Activated T-helper 17 cell treated with anti-CD3 and anti-CD28 coated beads, Interleukin-2, amount 50 U/mL, for 72 hours (primary cell): ENCODE measurements around the gene ZNF407. TPM values are rescaled to one million over a fixed set of nuclear protein-coding genes. Genes with fewer than 3 reads are reported as not detected.

Source experiments
- ATAC-seq: fragments of 150-1000 bp; cut with Tn5 transposase; replicated peaks from 2 replicates; pipeline ENCODE4 v1.10.0; 2021; ENCODE audit warnings: mild to moderate bottlenecking, moderate library complexity
- H3K27ac Mint-ChIP-seq: one replicate; pipeline ENCODE4 v1.8.0; 2022; ENCODE audit warnings: mixed read lengths
- H3K27me3 Mint-ChIP-seq: one replicate; pipeline ENCODE4 v1.8.0; 2022; ENCODE audit warnings: mixed read lengths
- H3K36me3 Mint-ChIP-seq: one replicate; pipeline ENCODE4 v1.8.0; 2022; ENCODE audit warnings: low read depth, mild to moderate bottlenecking, mixed read lengths
- H3K4me1 Mint-ChIP-seq: one replicate; pipeline ENCODE4 v1.8.0; 2022; ENCODE audit warnings: mixed read lengths
- H3K4me3 Mint-ChIP-seq: one replicate; pipeline ENCODE4 v1.8.0; 2022; ENCODE audit warnings: mild to moderate bottlenecking, mixed read lengths
- H3K9me3 Mint-ChIP-seq: one replicate; pipeline ENCODE4 v1.8.0; 2022; ENCODE audit warnings: mixed read lengths
- total RNA-seq, 2 donors: library from RNA; stranded (reverse); gene quantifications; one replicate each; pipeline ENCODE4 v1.2.3, GENCODE V29; 2022

Gene ZNF407
- total RNA-seq, 2 donors from 2014 or later: 17.9 to 22.5 TPM

- Mint-ChIP-seq H3K36me3 (no peaks in the 10 kb centered on the region), H3K4me1 (peaks cover 7% of the 10 kb centered on the region), H3K4me3 (no peak overlapping the region), H3K27ac (no peak overlapping the region), H3K27me3 (no peaks in the 10 kb centered on the region), H3K9me3 (no peaks in the 10 kb centered on the region)
- ATAC-seq: no peak
These were observed 28.6 kb downstream of the ZNF407 start for GRCh38 chr18:74626049-74626874.

GRCh38 chr18:74630804-74631203 is 33.1 kb downstream of the ZNF407 start:
- no peak for ATAC-seq
- Mint-ChIP-seq H3K36me3 (peaks cover 42% of the 10 kb centered on the region), H3K9me3 (no peaks in the 10 kb centered on the region), H3K27me3 (no peaks in the 10 kb centered on the region), H3K4me3 (peak overlapping the region; percentile 65), H3K27ac (peak overlapping the region; percentile 81), H3K4me1 (peaks cover 34% of the 10 kb centered on the region)

- Mint-ChIP-seq H3K4me3 (peak overlapping the region; percentile 65), H3K36me3 (peaks cover 42% of the 10 kb centered on the region), H3K9me3 (no peaks in the 10 kb centered on the region), H3K27me3 (no peaks in the 10 kb centered on the region), H3K4me1 (peaks cover 34% of the 10 kb centered on the region), H3K27ac (peak overlapping the region; percentile 81)
- no peak for ATAC-seq
These were observed 33.5 kb downstream of the ZNF407 start for GRCh38 chr18:74631212-74631611.

- peak; percentile 52 for ATAC-seq
- Mint-ChIP-seq H3K4me1 (peaks cover 34% of the 10 kb centered on the region), H3K4me3 (peak overlapping the region; percentile 65), H3K9me3 (no peaks in the 10 kb centered on the region), H3K36me3 (peaks cover 42% of the 10 kb centered on the region), H3K27me3 (no peaks in the 10 kb centered on the region), H3K27ac (peak overlapping the region; percentile 81)
These were observed 34.1 kb downstream of the ZNF407 start for GRCh38 chr18:74631623-74632350.

DNA sequence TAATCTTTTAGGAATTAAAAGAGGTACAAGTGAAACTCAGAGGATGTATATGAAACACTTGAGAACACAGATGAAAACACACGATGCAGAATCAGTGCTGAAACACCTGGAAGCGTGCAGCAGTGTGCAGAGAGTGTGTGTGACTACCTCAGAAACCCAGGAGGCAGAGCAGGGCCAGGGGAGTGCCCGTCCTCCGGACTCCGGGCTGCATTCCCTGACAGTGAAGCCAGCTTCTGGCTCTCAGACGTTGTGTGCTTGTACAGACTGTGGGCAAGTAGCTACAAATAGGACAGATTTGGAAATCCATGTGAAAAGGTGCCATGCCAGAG is 34.6 kb downstream of the ZNF407 start:
- Mint-ChIP-seq H3K4me3 (peak overlapping the region; percentile 65), H3K27ac (peak overlapping the region; percentile 81)

DNA sequence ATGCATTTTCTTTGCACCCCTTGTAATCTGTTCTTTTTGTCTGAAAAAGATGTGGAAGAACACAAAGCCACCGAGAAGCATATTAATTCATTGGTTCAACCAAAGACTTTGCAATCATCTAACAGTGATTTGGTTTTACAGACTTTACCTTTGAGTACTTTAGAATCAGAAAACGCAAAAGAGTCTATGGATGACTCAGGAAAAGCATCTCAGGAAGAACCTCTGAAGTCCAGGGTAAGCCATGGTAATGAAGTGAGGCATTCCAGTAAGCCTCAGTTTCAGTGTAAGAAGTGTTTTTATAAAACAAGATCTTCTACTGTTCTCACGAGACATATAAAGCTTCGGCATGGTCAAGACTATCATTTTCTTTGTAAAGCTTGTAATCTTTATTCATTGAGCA is 35.2 kb downstream of the ZNF407 start:
- Mint-ChIP-seq H3K27me3 (no peaks in the 10 kb centered on the region), H3K36me3 (peaks cover 46% of the 10 kb centered on the region), H3K9me3 (no peaks in the 10 kb centered on the region), H3K27ac (no peak overlapping the region), H3K4me3 (peak overlapping the region; percentile 65), H3K4me1 (peaks cover 34% of the 10 kb centered on the region)
- ATAC-seq: peak; percentile 21

More for the DNA sequence above, 34.6 kb downstream of the ZNF407 start:
- Mint-ChIP-seq H3K9me3 (no peaks in the 10 kb centered on the region), H3K36me3 (peaks cover 42% of the 10 kb centered on the region), H3K4me1 (peaks cover 34% of the 10 kb centered on the region), H3K27me3 (no peaks in the 10 kb centered on the region)
- ATAC-seq: no peak

DNA sequence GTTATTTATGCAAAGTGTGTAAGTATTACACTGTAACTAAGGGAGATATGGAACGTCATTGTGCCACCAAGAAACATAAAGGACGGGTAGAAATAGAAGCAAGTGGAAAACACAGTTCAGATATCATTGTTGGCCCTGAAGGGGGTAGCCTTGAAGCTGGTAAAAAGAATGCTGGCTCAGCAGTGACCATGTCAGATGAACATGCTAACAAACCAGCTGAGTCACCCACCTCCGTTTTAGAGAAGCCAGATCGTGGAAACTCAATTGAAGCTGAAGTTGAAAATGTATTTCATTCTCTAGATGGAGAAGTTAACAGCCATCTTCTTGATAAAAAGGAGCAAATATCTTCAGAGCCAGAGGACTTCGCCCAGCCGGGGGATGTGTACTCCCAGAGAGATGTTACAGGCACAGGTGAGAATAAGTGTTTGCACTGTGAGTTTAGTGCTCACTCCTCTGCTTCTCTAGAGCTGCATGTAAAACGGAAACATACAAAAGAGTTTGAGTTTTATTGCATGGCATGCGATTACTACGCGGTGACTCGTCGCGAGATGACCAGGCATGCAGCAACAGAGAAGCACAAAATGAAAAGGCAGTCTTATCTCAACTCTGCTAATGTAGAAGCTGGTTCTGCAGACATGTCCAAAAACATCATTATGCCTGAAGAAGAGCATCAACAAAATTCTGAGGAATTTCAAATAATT is 36.1 kb downstream of the ZNF407 start:
- Mint-ChIP-seq H3K27ac (no peak overlapping the region), H3K4me3 (no peak overlapping the region), H3K36me3 (peaks cover 56% of the 10 kb centered on the region), H3K9me3 (no peaks in the 10 kb centered on the region), H3K27me3 (no peaks in the 10 kb centered on the region), H3K4me1 (peaks cover 38% of the 10 kb centered on the region)
- ATAC-seq: peak; percentile 21

GRCh38 chr18:74635224-74635975 is 37.7 kb downstream of the ZNF407 start:
- ATAC-seq: no peak
- Mint-ChIP-seq H3K4me1 (peaks cover 38% of the 10 kb centered on the region), H3K27me3 (no peaks in the 10 kb centered on the region), H3K4me3 (no peak overlapping the region), H3K9me3 (no peaks in the 10 kb centered on the region), H3K27ac (no peak overlapping the region), H3K36me3 (peaks cover 57% of the 10 kb centered on the region)

DNA sequence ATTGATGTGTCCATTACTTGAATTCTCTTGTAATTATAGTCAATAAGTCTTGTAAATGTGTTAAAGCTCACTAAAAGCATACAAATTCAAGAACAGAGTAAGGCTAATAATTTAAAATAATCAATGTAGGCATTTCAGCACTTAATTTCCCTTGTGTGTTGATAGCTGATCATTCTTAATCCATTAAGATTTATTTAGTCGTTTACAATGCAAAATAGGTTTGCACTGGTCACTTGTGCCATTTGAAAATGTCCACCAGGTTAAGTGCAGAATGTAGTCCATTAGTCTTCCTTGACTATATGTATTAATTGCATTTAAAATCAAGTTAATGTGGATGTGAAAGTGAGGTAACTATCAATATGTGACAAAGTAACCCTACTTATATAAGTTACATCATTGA is 39.4 kb downstream of the ZNF407 start:
- Mint-ChIP-seq H3K27me3 (no peaks in the 10 kb centered on the region), H3K9me3 (no peaks in the 10 kb centered on the region), H3K4me1 (peaks cover 23% of the 10 kb centered on the region), H3K4me3 (no peak overlapping the region), H3K27ac (no peak overlapping the region), H3K36me3 (peaks cover 64% of the 10 kb centered on the region)
- ATAC-seq: no peak

- Mint-ChIP-seq H3K27me3 (no peaks in the 10 kb centered on the region), H3K4me3 (no peak overlapping the region), H3K9me3 (no peaks in the 10 kb centered on the region), H3K27ac (no peak overlapping the region), H3K4me1 (peaks cover 13% of the 10 kb centered on the region), H3K36me3 (peaks cover 64% of the 10 kb centered on the region)
- ATAC-seq: no peak
These were observed 40.5 kb downstream of the ZNF407 start for GRCh38 chr18:74638210-74638609.

DNA sequence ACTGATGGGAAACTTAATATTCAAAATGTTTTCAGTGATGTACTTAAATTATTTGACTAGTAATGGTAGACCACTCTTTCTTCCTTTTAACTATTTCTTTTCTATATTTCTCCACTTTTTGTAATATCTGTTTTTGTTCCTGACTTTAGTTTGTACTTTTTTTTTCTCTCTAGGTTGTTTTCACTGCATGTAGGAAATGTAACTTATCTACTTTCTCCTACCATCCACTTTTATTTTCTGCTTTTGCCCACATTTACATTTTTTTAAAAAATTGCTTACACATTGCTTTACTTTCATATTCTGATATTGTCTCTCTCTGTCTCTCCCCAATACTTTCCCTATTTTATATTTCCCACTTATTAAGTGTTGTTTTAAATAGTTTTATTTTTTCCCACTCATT is 47.0 kb downstream of the ZNF407 start:
- no peak for ATAC-seq
- H3K27ac Mint-ChIP-seq: no peak overlapping the region
- H3K36me3 Mint-ChIP-seq: peaks cover 67% of the 10 kb centered on the region
- H3K4me3 Mint-ChIP-seq: no peak overlapping the region
- no peaks in the 10 kb centered on the region for H3K27me3 Mint-ChIP-seq
- peaks cover 6% of the 10 kb centered on the region for H3K4me1 Mint-ChIP-seq
- no peaks in the 10 kb centered on the region for H3K9me3 Mint-ChIP-seq

GRCh38 chr18:74645679-74646078 is 48.0 kb downstream of the ZNF407 start:
- H3K4me1 Mint-ChIP-seq: peaks cover 6% of the 10 kb centered on the region
- no peak overlapping the region for H3K4me3 Mint-ChIP-seq
- no peaks in the 10 kb centered on the region for H3K27me3 Mint-ChIP-seq

GRCh38 chr18:74651327-74652128 is 53.9 kb downstream of the ZNF407 start:
- Mint-ChIP-seq H3K9me3 (no peaks in the 10 kb centered on the region), H3K4me3 (no peak overlapping the region), H3K27ac (no peak overlapping the region), H3K36me3 (peaks cover 23% of the 10 kb centered on the region), H3K4me1 (peaks cover 6% of the 10 kb centered on the region), H3K27me3 (no peaks in the 10 kb centered on the region)
- ATAC-seq: no peak

More at GRCh38 chr18:74645679-74646078, 48.0 kb downstream of the ZNF407 start:
- Mint-ChIP-seq H3K27ac (no peak overlapping the region), H3K9me3 (no peaks in the 10 kb centered on the region), H3K36me3 (peaks cover 67% of the 10 kb centered on the region)
- no peak for ATAC-seq
